GM21381 (cell line): ENCODE measurements around the gene KRTAP2-3.
"Not testable (repeated sequence)": the region's sequence is repeated elsewhere in the genome, so short reads cannot be mapped to it uniquely, and the experiment has no call there.

ENCODE experiments used
- ATAC-seq: cut with Tn5 transposase; IDR thresholded peaks from one replicate; pipeline ENCODE4 v1.9.1; 2021; ENCODE audit warnings: mild to moderate bottlenecking, moderate library complexity; ENCODE audit not compliant: unreplicated experiment

KRTAP2-3 gene

DNA sequence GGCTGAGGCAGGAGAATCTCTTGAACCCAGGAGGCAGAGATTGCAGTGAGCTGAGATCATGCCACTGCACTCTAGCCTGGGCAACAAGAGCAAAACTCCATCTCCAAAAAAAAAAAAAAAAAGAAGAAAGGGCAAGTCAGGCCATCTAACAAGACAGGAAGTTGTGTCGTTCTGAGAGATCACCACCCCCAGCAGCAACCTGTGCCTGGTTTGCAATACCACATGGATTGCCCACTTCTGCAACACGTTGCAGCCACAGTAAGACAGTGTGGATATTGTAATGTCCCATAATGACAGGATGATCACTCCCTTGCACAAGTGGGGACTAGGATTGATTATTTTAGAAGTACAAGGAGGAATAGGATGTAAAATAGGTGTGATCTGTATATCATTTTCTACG, 9.1 kb upstream of the KRTAP2-3 start:
- ATAC-seq = no peak

DNA sequence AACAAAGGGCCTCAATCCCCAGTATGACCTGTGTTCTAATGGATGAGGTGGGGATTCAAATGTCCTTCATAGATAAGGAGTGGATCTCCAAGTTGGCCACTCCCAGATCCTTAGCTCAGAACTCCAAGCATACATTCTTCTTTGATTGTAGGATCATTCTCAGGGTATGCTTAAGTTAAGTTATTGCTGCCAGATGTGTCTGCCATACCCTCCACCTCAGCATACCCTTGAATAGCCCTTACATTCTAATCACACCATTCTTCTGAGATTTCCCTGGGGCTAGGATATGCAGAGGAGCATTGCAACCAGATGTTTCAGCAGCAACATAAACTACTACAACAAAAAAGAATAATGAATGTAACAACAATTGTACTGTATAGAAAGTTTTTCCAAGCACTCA, 7.4 kb upstream of the KRTAP2-3 start:
- ATAC-seq = no peak

DNA sequence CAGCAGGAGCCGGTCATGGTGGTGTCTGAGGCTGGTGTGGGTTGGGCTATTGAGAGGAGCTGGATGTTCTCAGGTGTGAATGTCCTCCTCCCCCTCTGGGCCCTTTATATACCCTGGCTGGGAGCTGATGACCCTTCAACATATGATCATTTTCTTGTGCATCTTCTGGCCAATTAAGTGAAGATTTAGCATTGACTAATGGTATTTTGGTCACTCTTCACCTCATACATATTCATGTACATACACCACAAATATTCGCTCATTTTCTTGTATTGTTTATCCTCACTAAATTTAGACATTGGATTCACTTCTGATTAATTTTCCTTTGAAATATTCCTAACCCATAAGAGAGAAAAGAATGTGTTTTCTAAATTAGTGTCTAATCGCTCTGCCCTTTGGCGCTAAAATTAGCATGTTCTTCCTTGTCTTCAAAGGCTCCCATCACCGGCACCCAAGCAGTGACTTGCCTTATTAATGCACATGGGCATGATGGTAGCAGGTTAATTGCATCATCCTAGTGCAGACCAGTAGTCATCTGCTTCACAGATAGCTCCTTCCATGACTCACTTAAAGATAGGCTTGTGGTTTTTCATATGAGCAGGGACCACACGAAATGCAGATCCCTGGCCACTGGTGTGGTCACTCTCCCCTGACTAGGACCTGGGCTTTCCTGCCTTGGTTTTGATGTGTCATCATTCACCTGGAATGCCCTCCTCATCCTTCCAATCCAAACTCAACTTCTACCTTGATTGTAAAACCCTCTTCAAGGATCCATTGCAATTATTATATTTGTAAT, 6.1 kb upstream of the KRTAP2-3 start, which contains the start of gene KRTAP2-4:
KRTAP2-4 (minus strand) TSS at position 51 of the 796 bp plus-strand sequence; CDS start at position 17, 34 bp downstream.
- no peak for ATAC-seq

DNA sequence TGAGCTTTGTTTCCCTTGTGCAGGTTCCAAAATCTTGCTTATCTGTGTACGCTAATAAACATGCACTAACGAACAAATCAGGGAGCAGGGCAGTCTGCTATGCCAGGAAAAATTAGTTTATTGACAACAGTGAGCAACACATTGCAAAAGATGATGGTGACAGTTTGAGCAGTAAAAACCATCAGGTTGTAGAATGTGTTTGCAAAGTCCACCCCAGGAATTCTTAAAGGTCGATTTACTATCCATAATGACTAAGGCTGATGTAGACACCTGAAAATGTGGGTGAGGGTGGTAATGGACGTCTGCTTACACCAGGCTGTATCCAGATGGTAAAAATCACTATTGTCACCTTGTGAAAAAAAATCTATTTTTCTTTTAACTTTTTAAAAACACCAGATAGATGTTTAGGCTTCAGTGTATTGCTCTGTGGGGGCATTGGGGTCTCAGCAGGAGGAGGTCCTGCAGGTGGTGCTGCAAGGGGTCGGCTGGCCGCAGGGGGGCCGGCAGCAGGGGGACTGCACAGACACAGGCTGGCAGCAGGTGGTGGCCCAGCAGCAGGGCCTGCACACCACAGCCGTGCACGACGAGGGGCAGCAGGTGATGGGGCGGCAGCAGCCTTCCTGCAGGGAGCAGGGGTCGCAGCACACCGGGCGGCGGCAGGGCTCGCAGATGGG, 5.2 kb upstream of the KRTAP2-3 start:
- not testable (repeated sequence) for ATAC-seq

DNA sequence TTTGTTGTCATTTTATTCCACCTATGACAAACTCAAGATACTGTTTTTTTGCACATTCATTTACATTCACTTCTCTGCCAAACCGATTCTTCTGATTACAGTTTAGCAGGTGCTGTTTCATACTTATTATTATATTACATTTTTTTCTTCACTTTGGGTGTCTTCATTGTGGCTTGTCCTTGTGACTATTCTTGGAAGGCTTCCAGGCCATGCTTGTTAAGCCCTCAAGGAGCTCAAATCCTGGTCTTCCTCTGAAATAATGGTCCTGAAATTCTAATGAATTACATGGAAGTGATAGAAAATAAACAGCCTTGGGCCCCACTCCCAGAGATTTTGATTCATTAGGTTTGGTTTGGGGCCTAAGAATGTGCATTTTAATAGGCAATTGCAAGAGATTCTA, 4.4 kb upstream of the KRTAP2-3 start:
- no peak for ATAC-seq

DNA sequence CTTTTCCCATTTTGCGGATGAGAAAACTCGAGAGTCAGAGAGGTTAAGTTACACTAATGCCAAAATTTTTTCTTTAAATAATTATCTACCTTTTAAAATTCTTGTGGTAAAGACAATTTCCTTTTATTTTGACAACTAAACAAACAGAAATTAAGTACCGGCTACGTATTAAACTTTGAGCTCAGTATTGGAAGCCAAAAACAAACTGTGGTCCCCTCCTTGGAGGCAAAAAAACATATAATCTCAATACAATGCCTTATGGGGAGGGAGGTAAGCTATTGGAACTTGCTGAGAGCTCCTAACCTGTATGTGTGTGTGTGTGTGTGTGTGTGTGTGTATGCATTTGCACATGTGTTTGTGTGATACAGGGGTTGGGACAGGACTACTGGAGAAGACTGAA, 3.5 kb upstream of the KRTAP2-3 start:
- ATAC-seq = no peak

DNA sequence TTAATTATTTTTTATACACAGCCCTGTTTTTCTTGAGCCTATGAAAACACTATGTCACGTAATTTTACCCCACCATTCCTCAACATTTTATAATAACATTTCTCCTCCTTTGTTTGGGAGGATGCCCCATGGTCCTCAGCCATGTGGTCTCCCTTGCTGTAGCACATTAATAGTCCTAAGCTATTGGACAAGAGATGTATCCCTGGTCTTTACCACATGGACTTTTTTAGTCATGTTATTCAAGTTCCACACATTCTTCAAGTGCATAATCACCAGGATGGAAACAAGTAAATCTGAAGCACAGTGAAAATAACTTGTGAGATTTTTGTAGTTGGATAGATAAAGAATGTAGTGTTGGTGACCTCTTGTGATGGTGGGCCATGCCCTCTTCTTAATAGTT, 2.0 kb upstream of the KRTAP2-3 start:
- no peak for ATAC-seq

DNA sequence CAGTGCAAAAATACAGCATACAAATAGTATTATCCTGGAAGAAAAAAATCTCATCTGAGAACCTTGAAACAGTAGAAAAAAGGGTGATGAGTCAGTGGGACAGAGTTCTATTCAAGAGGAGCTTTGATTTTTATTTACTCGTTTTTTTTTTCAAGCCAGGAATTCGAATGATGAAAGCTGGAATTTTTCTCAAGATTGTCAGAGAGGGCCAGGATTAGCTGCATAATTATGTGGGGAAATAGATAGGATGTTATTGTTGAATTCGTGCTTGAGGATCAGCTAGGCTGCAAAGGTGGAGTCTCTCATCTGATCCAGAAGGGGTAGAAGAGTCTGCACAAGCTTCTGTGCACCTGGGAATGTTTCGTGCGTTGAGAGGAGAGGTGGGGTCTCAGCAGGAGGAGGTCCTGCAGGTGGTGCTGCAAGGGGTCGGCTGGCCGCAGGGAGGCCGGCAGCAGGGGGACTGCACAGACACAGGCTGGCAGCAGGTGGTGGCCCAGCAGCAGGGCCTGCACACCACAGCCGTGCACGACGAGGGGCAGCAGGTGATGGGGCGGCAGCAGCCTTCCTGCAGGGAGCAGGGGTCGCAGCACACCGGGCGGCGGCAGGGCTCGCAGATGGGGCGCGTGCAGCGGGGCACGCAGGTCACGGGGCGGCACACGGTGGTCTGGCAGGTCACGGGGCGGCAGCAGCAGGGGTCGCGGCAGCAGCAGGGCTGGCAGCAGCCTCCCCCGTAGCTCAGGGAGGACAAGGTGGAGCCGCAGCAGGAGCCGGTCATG, 450 bp downstream of the KRTAP2-3 start:
- not testable (repeated sequence) for ATAC-seq

DNA sequence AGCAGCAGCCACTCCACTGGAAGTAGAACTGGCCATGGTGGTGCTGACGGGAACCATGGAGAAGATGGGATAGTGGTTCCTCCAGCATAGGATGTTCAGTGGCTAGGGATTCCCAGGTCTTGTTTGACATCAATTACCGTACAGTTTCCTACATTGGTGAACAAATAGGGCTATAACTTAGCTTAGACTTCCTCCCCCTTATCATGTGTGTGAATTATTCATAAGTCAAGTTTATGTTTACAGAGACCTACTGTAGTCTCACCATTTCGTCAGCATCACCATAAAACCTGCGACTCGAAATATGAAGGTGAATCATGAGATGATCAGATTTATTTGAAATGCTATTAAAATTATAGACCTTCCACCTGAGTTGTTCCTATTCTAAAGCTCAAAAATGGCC, 1.2 kb downstream of the KRTAP2-3 start:
- no peak for ATAC-seq

DNA sequence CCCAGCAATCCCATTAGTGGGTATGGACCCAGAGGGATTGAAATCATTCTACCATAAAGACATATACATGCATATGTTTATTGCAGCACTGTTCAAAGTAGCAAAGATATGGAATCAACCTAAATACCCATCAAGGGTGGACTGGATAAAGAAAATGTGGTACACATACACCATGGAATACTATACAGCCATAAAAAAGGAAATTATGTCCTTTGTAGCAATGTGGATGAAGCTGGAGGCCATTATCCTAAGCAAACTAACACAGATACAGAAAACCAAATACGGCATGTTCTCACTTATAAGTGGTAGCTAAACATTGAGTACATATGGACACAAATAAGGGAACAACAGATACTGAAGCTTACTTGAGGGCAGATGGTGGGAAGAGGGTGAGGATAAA, 2.4 kb downstream of the KRTAP2-3 start:
- ATAC-seq = no peak

DNA sequence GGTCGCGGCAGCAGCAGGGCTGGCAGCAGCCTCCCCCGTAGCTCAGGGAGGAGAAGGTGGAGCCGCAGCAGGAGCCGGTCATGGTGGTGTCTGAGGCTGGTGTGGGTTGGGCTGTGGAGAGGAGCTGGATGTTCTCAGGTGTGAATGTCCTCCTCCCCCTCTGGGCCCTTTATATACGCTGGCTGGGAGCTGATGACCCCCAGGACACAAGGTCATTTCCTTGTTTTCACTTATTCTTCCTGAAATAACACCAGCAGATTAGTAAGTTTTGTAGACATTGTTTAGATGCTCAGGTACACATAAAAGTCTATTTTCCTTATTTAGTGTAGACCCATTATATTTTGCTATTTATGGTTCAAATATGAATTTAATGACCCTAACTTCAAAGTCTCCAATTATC, 4.8 kb downstream of the KRTAP2-3 start, which contains the start of gene KRTAP2-2:
KRTAP2-2 (minus strand) TSS at position 101 of the 400 bp plus-strand sequence; CDS start at position 82, 19 bp downstream.
- ATAC-seq = not testable (repeated sequence)

DNA sequence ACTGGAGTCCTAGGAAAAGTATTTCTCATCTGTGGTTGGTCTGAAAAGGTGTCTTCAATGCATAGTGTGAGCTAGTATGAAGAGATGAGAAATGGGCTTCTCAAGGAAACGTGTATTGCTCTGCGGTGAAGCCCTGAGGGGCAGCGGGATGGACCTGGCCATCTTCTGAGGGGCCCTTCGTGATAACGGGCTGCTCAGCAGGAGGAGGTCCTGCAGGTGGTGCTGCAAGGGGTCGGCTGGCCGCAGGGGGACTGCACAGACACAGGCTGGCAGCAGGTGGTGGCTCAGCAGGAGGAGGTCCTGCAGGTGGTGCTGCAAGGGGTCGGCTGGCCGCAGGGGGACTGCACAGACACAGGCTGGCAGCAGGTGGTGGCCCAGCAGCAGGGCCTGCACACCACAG, 5.4 kb downstream of the KRTAP2-3 start:
- ATAC-seq = not testable (repeated sequence)

DNA sequence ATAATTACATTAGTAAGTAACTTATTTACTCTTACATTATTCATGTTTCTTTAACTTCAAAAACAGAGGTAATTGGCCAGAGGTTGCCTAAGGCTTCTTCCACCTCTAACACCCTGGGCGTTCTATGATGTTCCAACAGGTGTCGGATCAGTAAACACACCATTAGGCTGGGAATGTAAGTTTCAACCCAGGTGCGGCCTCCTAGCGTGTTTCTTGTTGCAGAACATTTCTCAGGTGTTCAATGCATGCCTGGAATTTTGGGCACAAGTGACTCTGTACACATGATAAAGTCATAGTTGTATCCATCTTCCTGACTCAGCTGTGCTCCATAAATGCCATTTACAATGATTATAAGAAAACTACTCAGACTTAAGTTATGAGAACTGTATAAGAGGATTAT, 5.9 kb downstream of the KRTAP2-3 start:
- no peak for ATAC-seq

DNA sequence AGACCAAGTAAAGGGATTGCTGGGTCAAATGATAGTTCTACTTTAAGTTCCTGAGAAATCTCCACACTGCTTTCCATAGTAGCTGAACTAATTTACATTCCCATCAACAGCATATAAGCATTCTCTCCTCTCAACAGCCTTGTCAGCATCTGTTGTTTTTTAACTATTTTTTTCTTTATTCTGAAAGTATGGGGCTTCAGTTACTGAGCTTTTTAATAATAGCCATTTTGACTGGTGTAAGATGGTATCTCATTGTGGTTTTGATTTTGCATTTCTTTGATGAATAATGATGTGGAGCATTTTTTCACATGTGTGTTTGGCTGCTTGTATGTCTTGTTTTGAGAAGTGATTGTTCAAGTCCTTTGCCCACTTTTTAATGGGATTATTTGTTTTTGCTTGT, 7.3 kb downstream of the KRTAP2-3 start:
- no peak for ATAC-seq

DNA sequence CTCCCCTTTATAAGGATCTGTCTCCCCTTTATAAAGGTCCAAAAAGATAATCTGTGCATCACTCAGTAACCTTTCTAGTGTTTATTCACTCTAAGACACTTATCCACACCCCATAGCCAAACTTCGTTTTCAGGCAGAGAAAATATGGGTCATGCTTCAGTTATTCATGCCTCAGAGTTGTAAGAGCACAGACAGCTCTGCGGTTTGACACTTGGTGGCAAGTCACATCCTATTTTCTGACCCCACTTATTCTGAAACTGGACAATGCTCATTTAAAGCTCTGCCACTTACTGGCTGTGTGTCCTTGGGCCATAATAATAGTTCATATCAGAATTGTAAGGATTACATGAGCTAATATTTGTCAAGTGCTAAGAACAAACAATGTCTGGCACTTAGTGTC, 10.8 kb downstream of the KRTAP2-3 start:
- ATAC-seq = no peak

DNA sequence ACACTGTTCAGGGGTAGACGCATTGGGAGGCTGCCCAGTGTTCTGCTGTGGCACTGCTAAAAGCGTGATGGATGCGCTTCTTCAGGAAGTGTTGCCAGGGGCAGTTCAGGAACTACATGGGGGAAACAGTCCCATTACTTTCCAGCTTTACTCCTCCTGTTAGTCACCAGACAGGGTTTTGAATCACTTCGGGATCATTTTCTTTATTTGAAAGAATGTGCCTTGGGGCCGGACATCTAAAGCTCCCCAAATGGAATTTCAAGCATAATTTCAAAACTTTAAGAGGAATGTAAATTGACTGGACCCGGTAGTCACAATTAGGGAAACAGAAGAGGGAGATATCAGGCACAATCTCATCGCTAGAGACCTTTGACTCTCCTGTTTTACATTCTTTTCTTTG, 11.5 kb downstream of the KRTAP2-3 start:
- ATAC-seq = no peak

DNA sequence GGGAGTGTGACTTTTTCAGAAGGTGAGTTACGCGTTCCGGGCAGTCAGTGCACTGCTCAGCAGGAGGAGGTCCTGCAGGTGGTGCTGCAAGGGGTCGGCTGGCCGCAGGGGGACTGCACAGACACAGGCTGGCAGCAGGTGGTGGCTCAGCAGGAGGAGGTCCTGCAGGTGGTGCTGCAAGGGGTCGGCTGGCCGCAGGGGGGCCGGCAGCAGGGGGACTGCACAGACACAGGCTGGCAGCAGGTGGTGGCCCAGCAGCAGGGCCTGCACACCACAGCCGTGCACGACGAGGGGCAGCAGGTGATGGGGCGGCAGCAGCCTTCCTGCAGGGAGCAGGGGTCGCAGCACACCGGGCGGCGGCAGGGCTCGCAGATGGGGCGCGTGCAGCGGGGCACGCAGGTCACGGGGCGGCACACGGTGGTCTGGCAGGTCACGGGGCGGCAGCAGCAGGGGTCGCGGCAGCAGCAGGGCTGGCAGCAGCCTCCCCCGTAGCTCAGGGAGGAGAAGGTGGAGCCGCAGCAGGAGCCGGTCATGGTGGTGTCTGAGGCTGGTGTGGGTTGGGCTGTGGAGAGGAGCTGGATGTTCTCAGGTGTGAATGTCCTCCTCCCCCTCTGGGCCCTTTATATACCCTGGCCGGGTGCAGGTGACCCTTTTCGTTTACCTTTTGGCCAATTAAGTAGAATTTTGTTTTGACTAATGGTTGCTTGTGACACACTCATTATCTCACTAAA, 13.0 kb downstream of the KRTAP2-3 start, which contains the start of gene KRTAP2-1:
KRTAP2-1 (minus strand) TSS at position 582 of the 731 bp plus-strand sequence; CDS start at position 533, 49 bp downstream.
- ATAC-seq = not testable (repeated sequence)

DNA sequence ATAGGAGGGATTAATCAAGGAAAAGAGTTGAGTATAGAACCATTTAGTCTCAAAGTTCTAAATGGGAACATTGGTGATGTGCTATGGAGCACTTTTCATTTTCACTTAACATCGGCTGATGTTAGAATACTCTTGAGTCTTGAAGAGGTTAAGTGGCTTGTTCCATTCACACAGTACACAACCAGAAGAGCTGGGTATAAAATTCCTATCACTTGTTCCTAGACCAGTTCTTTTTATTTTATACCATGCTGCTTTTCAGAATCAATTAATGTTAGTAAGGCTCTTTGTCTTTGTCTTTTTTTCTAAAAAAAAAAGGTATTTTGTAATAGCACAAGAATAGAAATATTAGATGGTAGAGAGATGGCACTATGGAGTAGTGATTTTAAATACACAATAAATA, 17.0 kb downstream of the KRTAP2-3 start:
- no peak for ATAC-seq

DNA sequence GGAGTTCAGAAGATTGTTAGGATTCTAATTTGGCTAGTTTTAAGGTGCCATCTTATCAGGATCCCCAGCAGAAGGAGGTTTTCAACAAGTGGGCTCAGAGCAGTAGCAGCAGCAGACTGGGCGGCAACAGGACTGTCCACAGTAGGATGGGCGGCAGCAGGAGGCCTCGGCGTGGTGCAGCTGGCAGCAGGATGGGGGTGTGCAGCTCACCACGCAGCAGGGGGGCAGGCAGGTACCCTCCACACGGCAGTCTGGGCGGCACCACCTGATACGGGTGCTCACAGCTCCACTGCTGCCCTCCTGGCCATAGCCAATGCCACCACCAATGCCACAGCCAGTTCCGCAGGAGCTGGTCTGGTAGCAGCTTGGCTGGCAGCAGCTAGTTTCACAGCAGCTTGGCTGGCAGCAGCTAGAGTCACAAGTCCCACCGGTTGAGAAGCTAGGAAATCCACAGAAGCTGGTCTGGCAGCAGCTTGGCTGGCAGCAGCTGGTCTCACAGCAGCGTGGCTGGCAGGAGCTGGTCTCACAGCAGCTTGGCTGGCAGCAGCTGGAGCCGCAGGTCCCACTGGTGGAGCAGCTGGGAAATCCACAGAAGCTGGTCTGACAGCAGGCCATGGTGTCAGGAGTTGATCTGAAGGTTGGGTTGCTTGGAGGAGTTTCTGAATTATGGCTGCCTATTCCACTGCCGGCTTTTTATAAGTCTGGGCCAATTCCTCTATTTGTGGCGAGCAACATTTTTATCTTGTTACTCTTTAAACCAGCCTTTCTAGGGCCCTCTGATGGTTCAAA, 18.9 kb downstream of the KRTAP2-3 start, which contains the start of gene KRTAP1-1:
KRTAP1-1 (minus strand) TSS at position 668 of the 789 bp plus-strand sequence; CDS start at position 615, 53 bp downstream.
- ATAC-seq = not testable (repeated sequence)
